Measurements from ENCODE around the gene VSTM1. TPM values are rescaled to one million over a fixed set of nuclear protein-coding genes. Genes with fewer than 3 reads are reported as not detected.

VSTM1 gene
- total RNA-seq, 1 experiment from 2014 or later: not detected

DNA sequence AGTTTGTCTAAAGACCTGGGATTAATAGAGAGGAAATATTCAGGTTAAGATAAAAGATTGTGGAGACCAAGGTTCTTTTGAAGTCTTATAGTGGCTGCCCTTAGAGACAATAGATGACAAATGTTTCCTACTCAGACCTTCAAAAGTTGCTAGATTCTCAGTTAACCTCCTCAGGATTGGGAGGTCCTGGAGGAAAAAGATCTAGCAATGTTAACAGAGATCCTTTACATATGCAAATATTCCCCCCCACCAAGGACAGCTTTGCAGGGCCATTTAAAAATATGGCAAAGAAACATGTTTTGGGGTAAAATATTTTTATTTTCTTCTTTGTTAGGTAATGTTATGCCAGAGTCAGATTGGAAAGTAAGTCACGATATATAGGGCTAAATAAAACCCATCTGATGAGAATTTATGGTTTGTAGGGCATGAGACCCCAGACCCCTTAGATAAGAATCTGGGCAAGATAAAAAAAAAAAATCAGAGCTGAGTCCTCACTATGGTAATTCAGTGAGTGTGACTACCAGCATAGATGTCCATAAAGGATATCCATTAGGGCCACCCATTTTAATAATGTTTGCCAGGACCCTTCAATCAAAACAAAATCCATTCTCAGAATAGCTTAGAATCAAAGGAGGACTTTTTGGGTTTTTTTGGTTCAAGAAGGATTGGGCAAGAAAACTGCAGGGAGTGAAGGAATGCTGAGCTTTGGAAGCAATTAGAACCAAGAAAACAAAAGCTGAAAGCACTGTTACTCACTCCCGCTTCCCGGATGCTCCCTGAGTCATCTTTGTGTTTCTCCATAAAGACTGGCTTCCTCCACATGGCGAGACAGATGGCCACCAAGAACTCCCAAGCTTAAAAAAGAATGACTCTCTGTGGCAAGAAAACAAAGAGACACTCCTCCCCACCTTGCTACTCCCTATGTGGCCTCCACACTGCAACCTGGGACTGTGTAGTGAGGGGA, 28.2 kb downstream of the VSTM1 start:
- no peak overlapping the region; the same call in 1 of the 2 replicates for H3K4me3 ChIP-seq (ENCODE audit: insufficient read depth, low read depth, low read length)
- peak; percentile 70 for DNase-seq
- no peaks in the 10 kb centered on the region for H3K36me3 ChIP-seq (replicated peaks; ENCODE audit: control insufficient read depth, insufficient read depth, low read length)
- H3K27me3 ChIP-seq (ENCODE audit: control insufficient read depth, insufficient read depth, low read length): no peaks in the 10 kb centered on the region

DNA sequence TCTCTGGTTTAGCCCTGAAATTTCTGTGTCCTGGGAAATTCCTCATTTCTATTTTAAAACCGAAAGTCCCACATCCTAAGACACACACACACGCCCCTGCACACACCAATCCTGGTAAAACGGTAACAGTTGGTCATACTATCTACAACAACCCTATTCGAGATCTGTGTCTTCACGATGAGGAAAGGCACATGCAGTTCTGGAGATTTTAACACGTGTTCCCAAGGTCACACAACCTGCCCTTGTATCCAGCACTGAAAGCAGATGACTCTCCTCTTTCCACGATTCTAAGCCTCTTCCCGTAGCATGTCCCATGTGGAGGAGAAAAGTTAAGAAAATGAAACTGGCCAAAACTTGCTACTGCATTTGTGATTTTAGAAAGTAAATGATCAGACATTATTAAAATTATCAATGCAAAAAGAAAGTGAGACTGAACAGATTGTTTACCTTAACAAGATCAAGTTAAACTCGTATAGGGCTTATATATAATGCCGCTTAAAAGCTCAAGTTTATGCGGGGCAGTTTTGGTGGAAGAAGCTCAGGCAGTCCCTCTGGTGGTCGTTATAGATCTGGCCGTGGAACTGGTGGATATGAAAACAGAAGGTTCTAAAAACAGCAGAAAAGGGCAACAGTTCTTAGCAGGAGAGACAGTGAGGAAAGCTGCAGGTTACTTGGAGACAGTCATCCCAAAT, 32.7 kb downstream of the VSTM1 start:
- Histone ChIP-seq H3K27me3 (ENCODE audit: control insufficient read depth, insufficient read depth, low read length) (no peaks in the 10 kb centered on the region), H3K4me3 (ENCODE audit: insufficient read depth, low read depth, low read length) (no peak overlapping the region), H3K36me3 (replicated peaks; ENCODE audit: control insufficient read depth, insufficient read depth, low read length) (no peaks in the 10 kb centered on the region)
- peak; percentile 38 for DNase-seq

DNA sequence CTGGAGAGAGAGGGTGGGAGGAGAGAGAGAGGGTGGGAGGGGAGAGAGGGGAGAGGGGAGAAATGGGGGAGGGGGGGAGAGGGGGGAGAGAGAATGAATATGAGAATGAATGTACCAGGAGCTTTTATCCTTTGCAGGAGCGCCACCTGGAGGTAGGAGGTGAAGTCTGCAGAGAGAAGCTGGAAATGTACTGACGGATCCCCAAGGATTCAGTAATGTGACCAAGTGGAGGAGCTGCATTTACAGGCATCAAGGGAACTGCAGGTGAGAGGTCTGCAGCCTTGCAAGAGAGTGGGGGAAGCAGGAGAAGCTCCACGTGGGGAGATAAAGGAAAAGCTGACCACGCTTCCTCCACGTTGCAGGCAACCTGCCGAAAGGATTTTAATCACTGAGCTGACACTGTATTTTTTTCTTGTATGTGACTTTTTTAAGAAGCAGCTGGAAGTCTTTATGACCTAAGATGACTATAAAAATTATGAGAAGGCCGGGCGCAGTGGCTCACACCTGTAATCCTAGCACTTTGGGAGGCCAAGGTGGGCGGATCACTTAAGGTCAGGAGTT, 33.7 kb downstream of the VSTM1 start:
- no peaks in the 10 kb centered on the region for H3K27me3 ChIP-seq (ENCODE audit: control insufficient read depth, insufficient read depth, low read length)
- no peaks in the 10 kb centered on the region for H3K36me3 ChIP-seq (replicated peaks; ENCODE audit: control insufficient read depth, insufficient read depth, low read length)
- peak; percentile 73 for DNase-seq
- H3K4me3 ChIP-seq (ENCODE audit: insufficient read depth, low read depth, low read length): no peak overlapping the region

DNA sequence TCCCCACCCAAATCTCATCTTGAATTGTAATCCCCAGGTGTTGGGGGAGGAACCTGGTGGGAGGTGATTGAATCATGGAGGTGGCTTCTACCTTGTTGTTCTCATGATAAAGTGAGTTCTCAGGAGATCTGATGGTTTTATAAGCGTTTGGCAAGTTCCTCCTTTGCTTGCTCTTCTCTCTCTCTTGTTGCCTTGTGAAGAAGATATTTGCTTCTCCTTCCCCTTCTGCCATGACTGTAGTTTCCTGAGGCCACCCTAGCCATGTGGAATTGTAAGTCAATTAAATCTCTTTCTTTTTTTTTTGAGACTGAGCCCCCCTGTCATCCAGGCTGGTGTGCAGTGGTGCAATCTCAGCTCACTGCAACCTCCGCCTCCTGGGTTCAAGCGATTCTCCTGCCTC, 34.4 kb downstream of the VSTM1 start:
- no peak for DNase-seq
- H3K36me3 ChIP-seq (replicated peaks; ENCODE audit: control insufficient read depth, insufficient read depth, low read length): no peaks in the 10 kb centered on the region
- no peaks in the 10 kb centered on the region; the same call in 1 of the 2 replicates for H3K27me3 ChIP-seq (ENCODE audit: control insufficient read depth, insufficient read depth, low read length)
- no peak overlapping the region for H3K4me3 ChIP-seq (ENCODE audit: insufficient read depth, low read depth, low read length)

DNA sequence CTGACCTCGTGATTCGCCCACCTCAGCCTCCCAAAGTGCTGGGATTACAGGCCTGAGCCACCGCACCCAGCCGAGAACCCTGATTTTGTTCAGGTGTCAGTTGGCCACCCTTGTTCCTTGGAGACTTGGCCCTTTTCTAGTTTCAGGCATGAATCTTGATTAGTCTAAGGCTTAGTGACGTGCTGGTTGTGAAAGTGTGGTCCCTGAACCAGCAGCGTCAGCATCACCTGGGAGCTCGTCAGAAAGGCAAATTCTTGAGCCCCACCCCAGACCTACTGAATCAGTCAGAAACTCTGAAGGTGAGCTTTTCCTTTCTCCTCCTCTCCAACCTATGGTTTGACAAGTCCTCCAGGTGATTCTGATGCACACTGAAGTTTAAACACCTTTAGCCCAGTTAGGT, 37.0 kb downstream of the VSTM1 start:
- Histone ChIP-seq H3K36me3 (replicated peaks; ENCODE audit: control insufficient read depth, insufficient read depth, low read length) (no peaks in the 10 kb centered on the region), H3K4me3 (ENCODE audit: insufficient read depth, low read depth, low read length) (no peak overlapping the region), H3K27me3 (ENCODE audit: control insufficient read depth, insufficient read depth, low read length) (no peaks in the 10 kb centered on the region; the same call in 1 of the 2 replicates)
- DNase-seq: no peak

DNA sequence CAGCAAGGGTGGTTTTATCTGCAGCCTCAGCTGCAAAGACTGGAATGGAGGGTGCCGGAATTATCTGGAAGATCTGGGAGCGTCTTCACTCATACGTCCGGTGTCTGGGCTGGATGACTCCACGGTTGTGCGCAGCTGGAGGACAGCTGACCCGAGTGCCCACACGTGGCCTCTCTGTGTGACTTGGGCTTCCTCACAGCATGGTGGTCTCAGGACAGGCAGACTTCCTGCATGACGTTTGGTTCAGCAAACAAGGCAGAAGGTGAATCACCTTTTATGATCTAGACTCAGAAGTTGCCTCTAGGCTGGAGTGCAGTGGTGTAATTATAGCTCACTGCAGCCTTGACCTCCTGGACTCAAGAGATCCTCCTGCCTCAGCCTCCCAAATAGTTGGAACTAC, 39.0 kb downstream of the VSTM1 start:
- DNase-seq: no peak
- H3K27me3 ChIP-seq (ENCODE audit: control insufficient read depth, insufficient read depth, low read length): no peaks in the 10 kb centered on the region; the same call in 1 of the 2 replicates
- H3K36me3 ChIP-seq (replicated peaks; ENCODE audit: control insufficient read depth, insufficient read depth, low read length): no peaks in the 10 kb centered on the region

DNA sequence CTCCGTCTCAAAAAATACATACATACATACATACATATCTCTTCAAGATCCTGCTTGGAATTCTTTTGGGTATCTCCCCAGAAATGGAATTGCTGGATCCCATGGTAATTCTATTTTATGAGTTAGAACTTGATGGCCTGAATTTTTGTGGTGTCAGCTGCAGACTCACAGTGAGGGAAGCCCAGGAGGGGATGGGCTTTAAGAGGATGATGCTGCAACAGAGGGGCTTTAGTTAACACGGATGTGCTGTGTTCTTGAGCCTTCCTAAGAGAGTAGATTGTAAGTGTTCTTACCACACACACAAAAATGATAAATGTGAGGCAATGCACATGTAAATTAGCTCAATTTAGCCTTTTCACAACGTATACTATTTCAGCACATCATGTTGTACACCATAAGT, 40.5 kb downstream of the VSTM1 start:
- no peaks in the 10 kb centered on the region; the same call in 1 of the 2 replicates for H3K27me3 ChIP-seq (ENCODE audit: control insufficient read depth, insufficient read depth, low read length)
- DNase-seq: no peak
- no peaks in the 10 kb centered on the region for H3K36me3 ChIP-seq (replicated peaks; ENCODE audit: control insufficient read depth, insufficient read depth, low read length)
- H3K4me3 ChIP-seq (ENCODE audit: insufficient read depth, low read depth, low read length): no peak overlapping the region

More for the DNA sequence above, 39.0 kb downstream of the VSTM1 start:
- no peak overlapping the region for H3K4me3 ChIP-seq (ENCODE audit: insufficient read depth, low read depth, low read length)

DNA sequence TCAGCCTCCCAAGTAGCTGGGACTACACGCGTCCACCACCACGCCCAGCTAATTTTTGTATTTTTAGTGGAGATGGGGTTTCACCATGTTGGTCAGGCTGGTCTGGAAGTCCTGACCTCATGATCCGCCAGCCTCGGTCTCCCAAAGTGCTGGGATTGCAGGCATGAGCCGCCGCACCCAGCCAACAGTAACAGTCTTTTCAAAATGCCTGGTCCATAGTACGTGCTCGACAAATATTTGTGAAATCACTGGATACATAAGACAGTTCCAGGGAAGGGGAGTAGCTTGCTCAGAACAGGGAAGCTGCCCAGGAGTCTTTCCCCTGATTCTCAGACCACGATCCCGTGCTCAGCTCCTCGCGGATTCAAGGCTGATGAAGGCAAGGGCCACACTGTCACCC, 41.8 kb downstream of the VSTM1 start:
- no peak for DNase-seq
- Histone ChIP-seq H3K4me3 (ENCODE audit: insufficient read depth, low read depth, low read length) (no peak overlapping the region), H3K27me3 (ENCODE audit: control insufficient read depth, insufficient read depth, low read length) (no peaks in the 10 kb centered on the region; the same call in 1 of the 2 replicates), H3K36me3 (replicated peaks; ENCODE audit: control insufficient read depth, insufficient read depth, low read length) (no peaks in the 10 kb centered on the region)

DNA sequence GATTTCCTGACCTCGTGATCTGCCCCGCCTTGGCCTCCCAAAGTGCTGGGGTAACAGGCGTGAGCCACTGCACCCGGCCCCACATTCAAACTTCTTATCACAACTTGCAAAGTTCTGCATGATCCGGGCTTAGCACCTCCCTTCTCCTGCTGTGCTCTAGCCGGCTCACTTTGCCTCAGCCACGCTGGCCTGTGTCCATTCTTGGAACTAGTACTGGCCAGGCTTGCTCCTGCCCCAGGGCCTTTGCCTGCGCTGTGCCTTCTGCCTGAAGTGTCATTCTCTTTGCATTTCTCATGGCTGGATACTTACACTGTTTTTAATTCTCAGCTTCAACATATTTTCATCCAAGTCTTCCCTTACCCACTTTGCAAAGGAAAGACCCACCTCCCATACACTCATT, 42.3 kb downstream of the VSTM1 start:
- no peaks in the 10 kb centered on the region; the same call in 1 of the 2 replicates for H3K27me3 ChIP-seq (ENCODE audit: control insufficient read depth, insufficient read depth, low read length)
- no peak overlapping the region for H3K4me3 ChIP-seq (ENCODE audit: insufficient read depth, low read depth, low read length)
- H3K36me3 ChIP-seq (replicated peaks; ENCODE audit: control insufficient read depth, insufficient read depth, low read length): no peaks in the 10 kb centered on the region
- no peak for DNase-seq

DNA sequence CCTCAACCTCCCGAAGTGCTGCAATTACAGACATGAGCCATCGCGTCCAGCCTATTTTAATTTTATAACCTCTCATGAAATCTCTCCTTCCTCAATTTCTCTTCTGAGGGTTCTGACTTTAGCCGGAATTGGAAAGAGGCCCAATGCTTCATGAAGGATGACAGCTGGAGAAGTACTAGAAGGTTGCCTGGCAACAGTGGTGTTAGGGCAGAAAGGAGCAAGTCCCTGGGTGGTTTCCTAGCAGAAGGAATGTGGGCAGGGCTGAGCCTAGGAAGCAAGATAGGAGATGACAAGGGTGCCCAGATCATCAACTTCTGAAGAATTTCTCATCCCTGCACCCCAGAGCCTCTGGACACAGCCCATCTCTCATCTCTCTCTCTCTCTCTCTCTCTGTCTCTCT, 46.4 kb downstream of the VSTM1 start:
- Histone ChIP-seq H3K36me3 (replicated peaks; ENCODE audit: control insufficient read depth, insufficient read depth, low read length) (no peaks in the 10 kb centered on the region), H3K4me3 (ENCODE audit: insufficient read depth, low read depth, low read length) (no peak overlapping the region), H3K27me3 (ENCODE audit: control insufficient read depth, insufficient read depth, low read length) (peaks cover 3% of the 10 kb centered on the region; the same call in 1 of the 2 replicates)
- DNase-seq: no peak

DNA sequence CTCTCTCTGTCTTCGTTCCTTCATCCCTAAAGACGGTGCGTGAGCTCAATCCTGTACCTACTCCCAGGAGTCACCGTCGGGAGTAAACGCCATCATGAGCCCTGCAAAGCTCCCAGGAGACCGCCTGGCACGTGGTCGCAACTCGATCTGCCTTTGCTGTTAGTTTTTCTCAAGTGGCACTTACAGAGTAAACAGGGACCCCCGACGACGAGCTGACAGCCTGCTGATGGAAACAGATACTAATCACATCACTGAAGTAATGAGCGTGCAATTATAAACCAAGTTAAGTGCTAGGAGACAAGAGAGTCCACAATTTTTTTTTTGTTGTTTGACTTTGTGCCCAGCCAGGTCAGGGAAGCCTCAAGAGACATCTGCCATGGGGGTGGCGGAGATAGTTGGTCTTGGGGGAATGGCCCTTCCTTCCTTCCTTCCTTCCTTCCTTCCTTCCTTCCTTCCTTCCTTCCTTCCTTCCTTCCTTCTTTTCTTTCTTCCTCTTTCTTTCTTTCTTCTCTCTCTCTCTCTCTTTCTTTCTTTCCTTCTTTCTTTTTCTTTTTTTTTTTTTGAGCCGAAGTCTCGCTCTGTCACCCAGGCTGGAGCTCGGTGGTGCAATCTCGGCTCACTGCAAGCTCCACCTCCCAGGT, 48.7 kb downstream of the VSTM1 start:
- peak; percentile 54 for DNase-seq
- Histone ChIP-seq H3K4me3 (ENCODE audit: insufficient read depth, low read depth, low read length) (no peak overlapping the region), H3K27me3 (ENCODE audit: control insufficient read depth, insufficient read depth, low read length) (peaks cover 3% of the 10 kb centered on the region; the same call in 1 of the 2 replicates), H3K36me3 (replicated peaks; ENCODE audit: control insufficient read depth, insufficient read depth, low read length) (no peaks in the 10 kb centered on the region)

DNA sequence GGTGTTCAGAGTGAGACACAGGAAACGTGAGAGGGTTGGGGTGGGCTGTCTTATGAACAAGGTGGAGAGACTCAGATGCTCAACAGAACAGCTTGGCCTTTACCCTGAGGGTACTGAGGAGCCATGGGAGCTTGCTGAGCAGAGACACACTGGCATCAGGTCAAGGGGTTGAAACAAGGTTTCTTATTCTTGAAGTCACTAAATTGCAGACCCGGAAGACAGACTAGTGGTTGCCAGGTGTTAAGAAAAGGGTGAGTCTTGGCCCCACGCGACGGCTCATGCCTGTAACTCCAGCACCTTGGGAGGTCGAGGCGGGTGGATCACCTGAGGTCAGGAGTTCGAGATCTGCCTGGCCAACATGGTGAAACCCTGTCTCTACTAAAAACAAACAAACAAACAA, 49.8 kb downstream of the VSTM1 start:
- Histone ChIP-seq H3K4me3 (ENCODE audit: insufficient read depth, low read depth, low read length) (no peak overlapping the region), H3K36me3 (replicated peaks; ENCODE audit: control insufficient read depth, insufficient read depth, low read length) (no peaks in the 10 kb centered on the region), H3K27me3 (ENCODE audit: control insufficient read depth, insufficient read depth, low read length) (peaks cover 3% of the 10 kb centered on the region; the same call in 1 of the 2 replicates)
- no peak for DNase-seq

DNA sequence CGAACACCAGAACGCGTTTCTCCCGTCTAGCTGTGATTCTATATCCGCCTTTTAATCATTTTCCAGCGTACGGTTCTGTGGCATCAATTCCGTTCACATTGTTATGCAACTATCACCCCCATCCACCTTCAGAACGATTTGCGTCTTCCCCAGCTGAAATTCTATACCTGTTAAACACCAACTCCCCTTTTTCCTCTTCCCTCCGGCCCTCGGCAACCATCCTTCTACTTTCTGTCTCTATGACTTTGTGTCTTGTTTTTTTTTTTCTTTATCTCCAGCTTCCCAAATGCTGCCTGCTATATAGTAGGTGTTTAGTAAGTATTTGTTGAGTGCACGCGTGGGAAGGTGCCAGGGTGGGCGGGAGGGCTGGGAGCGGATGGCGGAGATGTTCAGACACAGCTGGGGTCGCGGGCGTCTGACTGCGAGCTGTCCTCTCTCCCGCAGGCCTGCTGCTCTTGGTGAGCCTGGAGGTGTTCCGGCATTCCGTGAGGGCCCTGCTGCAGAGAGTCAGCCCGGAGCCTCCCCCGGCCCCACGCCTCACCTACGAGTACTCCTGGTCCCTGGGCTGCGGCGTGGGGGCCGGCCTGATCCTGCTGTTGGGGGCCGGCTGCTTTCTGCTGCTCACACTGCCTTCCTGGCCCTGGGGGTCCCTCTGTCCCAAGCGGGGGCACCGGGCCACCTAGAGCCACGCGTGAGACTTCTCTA, 52.0 kb downstream of the VSTM1 start:
- peak overlapping the region; percentile 5; the same call in 1 of the 2 replicates for H3K4me3 ChIP-seq (ENCODE audit: insufficient read depth, low read depth, low read length)
- no peaks in the 10 kb centered on the region for H3K36me3 ChIP-seq (replicated peaks; ENCODE audit: control insufficient read depth, insufficient read depth, low read length)
- H3K27me3 ChIP-seq (ENCODE audit: control insufficient read depth, insufficient read depth, low read length): peaks cover 3% of the 10 kb centered on the region; the same call in 1 of the 2 replicates
- peak; percentile 85 for DNase-seq

DNA sequence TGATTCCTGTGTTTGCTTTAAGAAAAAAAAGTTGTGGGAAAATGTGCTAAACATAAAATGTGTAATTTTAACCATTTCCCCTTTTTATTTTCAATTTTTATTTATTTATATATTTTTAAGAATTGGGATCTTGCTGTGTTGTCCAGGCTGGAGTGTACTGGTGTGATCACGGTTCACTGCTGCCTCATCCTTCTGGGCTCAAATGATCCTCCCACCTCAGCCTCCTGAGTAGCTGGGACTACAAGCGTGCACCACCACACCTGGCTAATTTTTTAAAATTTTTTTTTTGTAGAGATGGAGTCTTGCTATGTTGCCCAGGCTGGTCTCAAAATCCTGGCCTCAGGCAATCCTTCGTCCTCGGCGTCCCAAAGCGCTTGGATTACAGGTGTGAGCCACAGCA, 53.2 kb downstream of the VSTM1 start:
- DNase-seq: no peak
- H3K27me3 ChIP-seq (ENCODE audit: control insufficient read depth, insufficient read depth, low read length): peaks cover 2% of the 10 kb centered on the region; the same call in 1 of the 2 replicates
- H3K36me3 ChIP-seq (replicated peaks; ENCODE audit: control insufficient read depth, insufficient read depth, low read length): no peaks in the 10 kb centered on the region
- H3K4me3 ChIP-seq (ENCODE audit: insufficient read depth, low read depth, low read length): no peak overlapping the region
